ENCODE results near the gene KDM1A. TPM values are rescaled to one million over a fixed set of nuclear protein-coding genes. Genes with fewer than 3 reads are reported as not detected.

Gene KDM1A
- total RNA-seq, 1 donor from 2014 or later = 27.4 TPM

GRCh38 chr1:23126801-23127200, 107.5 kb downstream of the KDM1A start:
- intact Hi-C loops (cut with micrococcal nuclease) = no loop called here
- Histone ChIP-seq H3K9me3 (replicated peaks) (no peaks in the 10 kb centered on the region), H3K27ac (replicated peaks) (no peak overlapping the region), H3K27me3 (ENCODE audit: low read depth) (no peaks in the 10 kb centered on the region), H3K4me1 (peaks cover 69% of the 10 kb centered on the region), H3K4me3 (no peak overlapping the region), H3K36me3 (no peaks in the 10 kb centered on the region)
- no peak for DNase-seq
- no peak for TF ChIP-seq CTCF (IDR thresholded peaks at IDR 0.05; ENCODE audit: borderline replicate concordance)

GRCh38 chr1:23129846-23130245, 110.6 kb downstream of the KDM1A start:
- no peak for DNase-seq
- intact Hi-C loops (cut with micrococcal nuclease) = no loop called here
- no peak for TF ChIP-seq CTCF (IDR thresholded peaks at IDR 0.05; ENCODE audit: borderline replicate concordance)
- Histone ChIP-seq H3K27me3 (ENCODE audit: low read depth) (no peaks in the 10 kb centered on the region), H3K27ac (replicated peaks) (no peak overlapping the region), H3K36me3 (no peaks in the 10 kb centered on the region), H3K4me3 (no peak overlapping the region), H3K9me3 (replicated peaks) (no peaks in the 10 kb centered on the region), H3K4me1 (peaks cover 54% of the 10 kb centered on the region)

- Histone ChIP-seq H3K27ac (replicated peaks) (no peak overlapping the region), H3K4me1 (peaks cover 32% of the 10 kb centered on the region), H3K4me3 (no peak overlapping the region), H3K27me3 (ENCODE audit: low read depth) (no peaks in the 10 kb centered on the region), H3K36me3 (no peaks in the 10 kb centered on the region), H3K9me3 (replicated peaks) (no peaks in the 10 kb centered on the region)
- no peak for TF ChIP-seq CTCF (IDR thresholded peaks at IDR 0.05; ENCODE audit: borderline replicate concordance)
- no peak for DNase-seq
- intact Hi-C loops (cut with micrococcal nuclease) = no loop called here
Observed at GRCh38 chr1:23132033-23132432, 112.8 kb downstream of the KDM1A start.

Small RNA genes lying within 50 kb of the gene (microRNA-seq; reads per million reads assigned to microRNA genes)
- not detected for gene MIR3115
- not detected for gene MIR4419A

Other genes with a start within 250 kb of the KDM1A start
- not detected for gene LACTBL1, start 46.6 kb upstream of the KDM1A start, total RNA-seq
- gene TEX46, start 3.6 kb upstream of the KDM1A start, total RNA-seq = not detected
- gene LUZP1, start 149.4 kb downstream of the KDM1A start, total RNA-seq = 29.9 TPM
- gene HTR1D, start 198.0 kb downstream of the KDM1A start, total RNA-seq = 0.08 TPM